Lung microvascular endothelial cell (primary cell): ENCODE measurements around the gene PREPL. TPM values are rescaled to one million over a fixed set of nuclear protein-coding genes. Genes with fewer than 3 reads are reported as not detected.
"Not testable (repeated sequence)": the region's sequence is repeated elsewhere in the genome, so short reads cannot be mapped to it uniquely, and the experiment has no call there.

Experiments used
- DNase-seq, 2 donors: peaks; one replicate each; pipeline versions ENCODE4 v3.0.0 to v3.0.0-alpha.2; 2010; ENCODE audit warnings: low read depth in 2 of 2
- total RNA-seq: library from RNA; depleted of rRNA; stranded (reverse); fragments of >200 nt; gene quantifications from 2 replicates; pipeline ENCODE4 v1.2.1, GENCODE V29; 2014

Gene PREPL
- total RNA-seq, result 7.6 and 16.1 TPM in 2 replicates

DNA sequence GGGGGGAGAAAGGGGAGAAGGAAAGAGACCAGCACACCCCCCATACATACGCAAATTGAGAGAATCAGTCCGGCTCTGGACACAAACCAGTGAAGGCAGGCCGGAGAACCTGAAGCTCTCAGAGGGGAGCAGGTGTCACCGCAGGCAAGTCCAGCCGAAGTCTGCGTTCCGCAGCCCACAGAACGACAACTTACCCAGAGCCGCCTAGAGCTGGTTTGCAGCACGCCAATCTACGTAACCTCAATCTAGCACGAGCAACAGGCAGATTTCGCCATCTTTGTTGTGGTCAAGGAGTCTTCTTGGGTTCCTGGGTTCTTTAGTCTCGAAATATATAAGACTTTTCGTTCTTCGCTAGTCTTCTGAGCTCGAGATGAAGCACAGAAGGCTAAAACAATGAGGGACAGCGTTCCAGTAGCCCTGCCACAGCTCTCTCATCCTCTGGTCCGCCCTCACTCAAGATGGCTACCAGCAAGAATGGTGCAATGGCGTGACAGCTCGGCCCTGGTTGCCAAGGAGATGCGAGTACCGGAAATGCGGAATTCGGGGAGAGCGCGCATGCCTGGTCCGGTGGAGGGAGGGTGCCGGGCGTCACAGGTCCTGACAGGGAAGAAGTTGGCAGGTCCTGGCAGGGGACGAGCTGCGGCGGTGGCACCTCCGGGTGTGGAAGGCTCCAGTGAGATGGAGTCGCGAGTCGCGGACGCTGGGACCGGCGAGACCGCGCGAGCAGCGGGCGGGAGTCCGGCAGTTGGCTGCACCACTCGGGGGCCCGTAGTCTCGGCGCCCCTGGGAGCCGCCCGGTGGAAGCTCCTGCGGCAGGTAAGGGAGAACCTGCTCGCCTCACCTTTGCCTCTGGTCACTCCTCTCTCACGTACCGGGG is at the start of gene PREPL, which contains the start of gene CAMKMT:
PREPL (minus strand) TSS at position 165 of the 877 bp plus-strand sequence. CDS start 15,152 bp downstream, outside the sequence.
CAMKMT (plus strand) TSS at position 618 of the 877 bp plus-strand sequence.
- DNase-seq, result peak; percentile 98 to 99

DNA sequence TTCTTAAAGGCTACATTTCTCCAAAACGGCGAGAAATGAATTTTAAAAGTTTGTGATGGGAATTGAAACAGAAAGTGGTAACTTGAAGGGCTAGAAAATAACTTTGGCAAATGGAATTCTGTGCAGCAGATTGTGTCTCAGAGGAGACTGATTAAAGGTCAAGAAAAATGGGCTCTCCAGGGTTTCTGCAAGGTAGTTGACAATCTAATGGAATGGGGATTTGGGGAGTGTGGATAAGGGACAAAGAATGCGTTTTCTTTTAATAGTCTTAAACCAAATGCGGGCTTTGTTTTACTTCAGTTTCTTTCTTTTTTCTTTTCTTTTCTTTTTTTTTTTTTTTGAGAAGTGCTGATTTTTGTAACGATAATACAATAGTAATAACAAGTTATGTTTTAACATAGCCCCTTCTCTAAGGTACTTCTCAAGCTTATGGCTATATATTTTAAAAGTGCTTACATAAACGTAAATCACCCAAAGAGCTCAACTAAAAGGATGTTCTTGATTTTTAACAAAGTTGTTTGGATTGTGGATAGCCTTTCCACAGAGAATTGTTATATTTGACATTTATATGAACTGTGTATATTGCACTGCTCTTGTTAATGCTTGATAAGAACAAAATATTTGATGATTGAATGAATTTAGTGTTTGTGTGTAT is 37.1 kb upstream of the PREPL start:
- no peak for DNase-seq

DNA sequence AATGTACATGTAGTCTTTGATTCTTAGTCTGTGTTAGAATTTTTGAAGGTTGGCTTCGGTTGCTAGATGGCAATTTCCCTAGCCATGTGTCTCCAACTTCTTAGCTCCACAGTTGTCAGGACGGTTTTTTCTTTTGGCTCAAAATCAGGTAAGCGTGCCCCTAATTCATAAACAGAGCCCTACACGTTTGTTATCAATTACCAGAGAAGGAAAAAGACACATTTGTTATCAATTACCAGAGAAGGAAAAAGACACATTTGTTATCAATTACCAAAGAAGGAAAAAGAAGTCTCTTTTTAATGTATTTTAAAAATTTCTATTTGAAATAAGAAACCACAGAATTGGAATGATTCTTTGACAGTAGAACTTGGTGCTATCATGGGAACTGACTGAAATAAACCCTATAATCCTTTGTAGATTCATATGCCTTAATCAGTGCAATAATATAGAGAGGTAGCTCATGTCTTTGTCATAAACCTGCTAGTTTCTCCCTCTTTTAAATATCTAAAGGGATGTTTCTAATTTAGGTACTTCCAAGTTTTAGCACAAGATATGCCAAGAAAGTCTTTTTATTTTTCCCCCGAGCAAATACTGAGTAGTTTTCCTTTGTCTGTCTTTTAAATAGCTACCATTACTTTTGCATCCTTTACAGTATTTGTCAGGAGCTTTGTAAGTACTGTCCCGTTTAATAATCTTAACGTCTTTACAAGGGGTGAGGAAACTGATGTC is 36.3 kb upstream of the PREPL start:
- no peak for DNase-seq

GRCh38 chr2:44392338-44392943 is 31.1 kb upstream of the PREPL start:
- DNase-seq, result peak; percentile 33 to 57

DNA sequence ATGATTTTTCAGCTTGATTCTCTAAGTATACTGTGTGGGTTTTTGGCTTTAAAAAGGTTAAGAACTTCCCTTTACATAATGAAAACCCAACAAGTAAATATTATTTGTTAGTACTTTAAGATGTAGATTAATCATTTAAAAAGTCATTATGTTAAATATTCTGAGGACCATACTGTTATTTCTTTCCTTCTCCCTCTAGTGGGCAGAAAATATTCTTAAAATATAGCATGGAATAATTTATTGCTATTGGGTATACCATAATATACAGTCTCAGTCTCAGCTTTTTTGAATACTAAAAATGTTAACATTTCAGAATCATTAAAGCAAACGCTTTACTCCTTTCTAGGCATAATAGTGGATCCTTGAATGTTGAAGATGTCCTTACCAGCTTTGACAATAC is 28.6 kb upstream of the PREPL start:
- DNase-seq, result peak in 1 of 2 donors; percentile 2

- DNase-seq, result no peak
Measured at GRCh38 chr2:44388877-44389276, 27.6 kb upstream of the PREPL start.

- not testable (repeated sequence) for DNase-seq
Measured at GRCh38 chr2:44385226-44385625, 23.9 kb upstream of the PREPL start.

- no peak for DNase-seq
Measured at GRCh38 chr2:44377486-44377885, 16.2 kb upstream of the PREPL start.

DNA sequence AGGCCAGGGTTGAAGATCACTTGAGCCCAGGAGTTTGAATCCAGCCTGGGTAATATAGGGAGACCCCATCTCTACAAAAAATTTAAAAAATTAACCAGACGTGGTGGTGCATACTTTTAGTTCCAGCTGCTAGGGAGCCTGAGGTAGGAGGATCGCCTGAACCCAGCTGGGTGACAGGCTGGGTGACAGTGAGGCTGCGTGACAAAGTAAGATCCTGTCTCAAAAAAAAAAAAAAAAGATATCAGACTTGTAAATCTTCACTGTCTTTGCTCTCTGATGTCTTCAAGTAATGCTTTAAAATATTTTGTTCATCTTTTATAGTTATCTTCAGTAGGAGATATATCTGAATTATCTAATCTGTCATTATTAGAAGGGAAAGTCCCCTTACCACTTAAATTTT is 11.0 kb upstream of the PREPL start:
- no peak for DNase-seq

DNA sequence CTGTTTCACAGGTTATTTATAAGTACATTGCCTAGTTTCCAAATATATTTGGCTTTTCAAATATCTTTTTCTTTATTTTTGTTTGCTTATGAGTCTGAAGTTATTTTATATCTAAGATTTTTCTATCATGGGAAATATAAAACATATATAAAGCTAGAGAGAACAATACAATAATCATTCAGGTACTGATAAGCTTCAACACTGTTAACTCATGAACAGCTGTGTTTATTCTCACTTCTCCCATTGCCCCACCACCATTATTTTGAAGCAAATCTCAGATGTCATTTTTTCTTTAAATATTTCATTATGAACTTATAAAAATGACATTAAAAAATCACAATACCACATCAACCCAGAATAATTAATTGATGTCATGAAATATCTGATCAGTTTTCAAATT is 10.2 kb upstream of the PREPL start:
- DNase-seq, result no peak

DNA sequence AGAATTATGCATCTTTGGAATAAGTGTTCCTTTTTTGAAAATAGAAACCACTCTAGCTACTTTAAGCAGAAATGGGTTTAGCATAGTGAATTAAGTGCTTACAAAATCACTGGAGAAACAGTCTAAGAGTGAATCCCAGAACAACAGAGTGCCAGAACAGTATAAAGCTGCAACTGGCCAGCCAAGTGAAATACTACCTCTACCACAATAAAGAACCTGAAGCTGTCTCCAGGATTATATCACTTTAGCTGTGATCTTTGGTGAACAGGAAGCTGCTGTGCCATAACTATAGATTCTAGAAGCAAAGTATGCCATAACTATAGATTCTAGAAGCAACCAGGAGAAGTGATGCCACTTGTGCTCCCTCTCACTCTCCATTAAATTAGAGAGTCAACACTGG is 8.1 kb upstream of the PREPL start:
- DNase-seq, result no peak

DNA sequence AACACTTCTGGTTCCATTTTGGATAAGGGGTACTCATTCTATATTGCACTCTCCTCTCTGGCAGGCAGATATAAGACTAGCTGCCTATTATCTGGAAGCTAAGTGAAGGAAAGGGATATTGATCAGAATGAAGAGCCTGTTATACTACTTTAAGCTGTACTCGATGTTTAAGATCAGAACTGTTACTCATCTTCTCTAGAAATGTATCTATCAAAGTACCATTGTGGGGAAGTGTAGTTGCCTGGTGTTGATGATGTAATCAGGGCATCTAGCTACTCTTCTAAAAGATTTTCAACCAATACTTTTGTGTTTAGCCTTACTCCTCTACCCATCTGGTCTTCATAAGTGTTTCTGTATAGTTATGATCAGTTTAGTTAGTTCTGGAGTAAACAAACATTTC is 6.3 kb upstream of the PREPL start:
- no peak for DNase-seq

- no peak for DNase-seq
Measured at GRCh38 chr2:44364604-44365003, 3.3 kb upstream of the PREPL start.

GRCh38 chr2:44362207-44363015 is 1.1 kb upstream of the PREPL start:
- DNase-seq, result peak; percentile 16 to 62

GRCh38 chr2:44360749-44361329 is 455 bp downstream of the PREPL start:
- peak; percentile 34 to 40 for DNase-seq

DNA sequence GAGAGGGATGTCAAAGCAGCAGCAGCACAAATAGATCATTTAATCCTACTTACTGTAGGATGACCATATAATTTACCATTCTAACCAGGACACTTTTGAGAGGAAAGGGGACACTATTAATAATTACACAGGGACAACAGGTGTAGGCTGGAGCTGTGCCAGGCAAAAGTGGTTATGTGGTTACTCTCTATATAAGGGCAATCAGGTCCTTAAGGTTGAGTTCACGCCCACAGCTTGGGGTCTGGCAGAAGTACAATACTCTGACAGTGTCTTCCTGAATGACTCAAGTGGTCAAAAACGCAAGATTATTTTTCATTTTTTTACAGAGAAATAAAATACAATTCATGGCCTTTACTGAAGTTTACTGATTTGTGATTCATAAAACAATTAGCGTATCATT is 2.8 kb downstream of the PREPL start:
- peak; percentile 42 to 85 for DNase-seq

- DNase-seq, result no peak
Measured at GRCh38 chr2:44354761-44355160, 6.5 kb downstream of the PREPL start.

DNA sequence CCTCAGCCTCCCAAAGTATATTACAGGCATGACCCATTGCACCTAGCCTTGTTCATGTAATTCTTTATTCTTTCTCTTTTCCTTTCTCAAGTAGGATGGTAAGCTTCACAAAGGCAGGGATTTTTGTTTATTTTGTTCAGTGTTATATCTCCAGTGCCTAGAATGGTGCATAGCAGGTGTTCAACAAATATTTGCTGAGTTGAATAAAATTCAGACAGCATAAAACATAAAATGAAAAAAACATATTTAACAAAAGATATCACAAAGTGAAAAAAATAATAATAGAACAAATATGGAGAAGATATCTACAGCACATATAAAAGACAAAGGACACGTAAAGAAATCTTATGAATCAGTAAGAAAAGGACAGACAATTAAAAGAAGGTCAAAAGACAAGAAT is 8.8 kb downstream of the PREPL start:
- DNase-seq, result no peak

- no peak for DNase-seq
Measured at GRCh38 chr2:44351676-44352075, 9.6 kb downstream of the PREPL start.

- DNase-seq, result peak in 1 of 2 donors; percentile 5
Measured at GRCh38 chr2:44351088-44351487, 10.2 kb downstream of the PREPL start.
